Common myeloid progenitor, CD34-positive (primary cell): ENCODE data around the gene GAD2.

Source experiments
- CTCF ChIA-PET: fragments of 350-600 bp; sonication (Branson Sonifier 250); formaldehyde crosslinking; loops from one replicate; lab custom pipeline; 2021; ENCODE audit warnings: antibody characterized with exemption; lab: Charles Lee
- POLR2A ChIA-PET: fragments of 350-600 bp; sonication (Branson Sonifier 250); formaldehyde crosslinking; loops from one replicate; lab custom pipeline; 2021; ENCODE audit warnings: antibody characterized with exemption; lab: Charles Lee
- DNase-seq, 3 donors: peaks; one replicate each; pipeline versions ENCODE4 v3.0.0 to v3.0.0-alpha.2; 2013
- H3K27ac ChIP-seq, 2 experiments: 1 replicate in 1 of 2; 2 replicates in 1 of 2; pipeline ENCODE4 v1.7.0; 2013; ENCODE audit warnings: inconsistent platforms in 2 of 2, low read length in 2 of 2, mild to moderate bottlenecking in 2 of 2, low read depth in 1 of 2, moderate library complexity in 1 of 2; ENCODE audit not compliant: severe bottlenecking in 2 of 2, insufficient read depth in 1 of 2, poor library complexity in 1 of 2
- H3K27me3 ChIP-seq, 5 experiments: replicated peaks in 2 of 5; 1 replicate in 3 of 5; 2 replicates in 2 of 5; pipeline versions ENCODE4 v1.6.1 to v1.7.0; 2013; ENCODE audit warnings: low read length in 4 of 5, mild to moderate bottlenecking in 2 of 5, moderate library complexity in 2 of 5, inconsistent platforms in 1 of 5; ENCODE audit not compliant: insufficient read depth in 5 of 5, control insufficient read depth in 4 of 5
- H3K36me3 ChIP-seq, 4 experiments: 1 replicate in 2 of 4; 2 replicates in 2 of 4; pipeline versions ENCODE4 v1.6.1 to v1.7.0; 2013; ENCODE audit warnings: low read length in 3 of 4, control low read depth in 1 of 4, mild to moderate bottlenecking in 1 of 4; ENCODE audit not compliant: control insufficient read depth in 4 of 4, insufficient read depth in 4 of 4
- H3K4me1 ChIP-seq, 4 experiments: 1 replicate in 3 of 4; 2 replicates in 1 of 4; pipeline versions ENCODE4 v1.6.1 to v1.7.1; 2013; ENCODE audit warnings: low read length in 3 of 4, mild to moderate bottlenecking in 3 of 4, control low read depth in 1 of 4, inconsistent platforms in 1 of 4, moderate library complexity in 1 of 4; ENCODE audit not compliant: control insufficient read depth in 4 of 4, insufficient read depth in 4 of 4; ENCODE audit errors: control extremely low read depth in 1 of 4
- H3K4me3 ChIP-seq, 7 experiments: 1 replicate in 4 of 7; 2 replicates in 3 of 7; pipeline versions ENCODE4 v1.5.1 to v1.7.0; 2013; ENCODE audit warnings: mild to moderate bottlenecking in 7 of 7, low read length in 6 of 7, moderate library complexity in 6 of 7, inconsistent platforms in 2 of 7, low read depth in 2 of 7, control low read depth in 1 of 7; ENCODE audit not compliant: insufficient read depth in 4 of 7, control insufficient read depth in 1 of 7; ENCODE audit errors: extremely low read depth in 1 of 7
- H3K9me3 ChIP-seq, 5 experiments: 1 replicate in 4 of 5; 2 replicates in 1 of 5; pipeline versions ENCODE4 v1.6.1 to v1.7.1; 2013; ENCODE audit warnings: low read length in 4 of 5, mild to moderate bottlenecking in 2 of 5, inconsistent platforms in 1 of 5, low read depth in 1 of 5, moderate library complexity in 1 of 5; ENCODE audit not compliant: control insufficient read depth in 4 of 5, insufficient read depth in 2 of 5; ENCODE audit errors: control extremely low read depth in 1 of 5
- WGBS: methylation state at CpG from one replicate; pipeline ENCODE4 v1.1.5; 2013; ENCODE audit not compliant: insufficient coverage; 5-methylcytosine and 5-hydroxymethylcytosine counted together

The GAD2 gene

GRCh38 chr10:26331371-26331770 lies 114.8 kb downstream of the GAD2 start:
- POLR2A ChIA-PET, result no interaction called here
- no peak for DNase-seq
- CTCF ChIA-PET, result interaction anchor here (0.6 to 1.1 kb wide), 2 partner anchors 332 to 395 kb away, joined by 3 to 4 read pairs; no protein-coding TSS in a partner anchor
- Histone ChIP-seq H3K9me3 (peaks cover 0 to 3% (median 2%) of the 10 kb centered on the region in 5 experiments), H3K4me1 (peaks cover 0 to 6% (median 2%) of the 10 kb centered on the region in 4 experiments), H3K27me3 (no peaks in the 10 kb centered on the region), H3K4me3 (no peak overlapping the region), H3K27ac (no peak overlapping the region), H3K36me3 (no peaks in the 10 kb centered on the region)
- WGBS, result 97% methylated on average over 3 of the region's 3 CpGs

- POLR2A ChIA-PET, result no interaction called here
- CTCF ChIA-PET, result interaction anchor here (0.7 to 3.4 kb wide), 14 partner anchors 31 to 547 kb away, joined by 3 to 62 read pairs (median 4); partner anchors contain the start of gene APBB1IP
- no peak overlapping the region for H3K27ac ChIP-seq
- peaks cover 0 to 9% (median 2%) of the 10 kb centered on the region in 4 experiments for H3K4me1 ChIP-seq
- no CpG with 5 or more reads among the region's 4 CpGs for WGBS
- H3K4me3 ChIP-seq, result no peak overlapping the region
- H3K9me3 ChIP-seq, result peaks cover 0 to 3% (median 0%) of the 10 kb centered on the region in 5 experiments
- peak; percentile 9 to 51 (median 46) for DNase-seq
- H3K36me3 ChIP-seq, result no peaks in the 10 kb centered on the region
- H3K27me3 ChIP-seq, result no peaks in the 10 kb centered on the region
These were observed 117.8 kb downstream of the GAD2 start for GRCh38 chr10:26334232-26334931.

DNA sequence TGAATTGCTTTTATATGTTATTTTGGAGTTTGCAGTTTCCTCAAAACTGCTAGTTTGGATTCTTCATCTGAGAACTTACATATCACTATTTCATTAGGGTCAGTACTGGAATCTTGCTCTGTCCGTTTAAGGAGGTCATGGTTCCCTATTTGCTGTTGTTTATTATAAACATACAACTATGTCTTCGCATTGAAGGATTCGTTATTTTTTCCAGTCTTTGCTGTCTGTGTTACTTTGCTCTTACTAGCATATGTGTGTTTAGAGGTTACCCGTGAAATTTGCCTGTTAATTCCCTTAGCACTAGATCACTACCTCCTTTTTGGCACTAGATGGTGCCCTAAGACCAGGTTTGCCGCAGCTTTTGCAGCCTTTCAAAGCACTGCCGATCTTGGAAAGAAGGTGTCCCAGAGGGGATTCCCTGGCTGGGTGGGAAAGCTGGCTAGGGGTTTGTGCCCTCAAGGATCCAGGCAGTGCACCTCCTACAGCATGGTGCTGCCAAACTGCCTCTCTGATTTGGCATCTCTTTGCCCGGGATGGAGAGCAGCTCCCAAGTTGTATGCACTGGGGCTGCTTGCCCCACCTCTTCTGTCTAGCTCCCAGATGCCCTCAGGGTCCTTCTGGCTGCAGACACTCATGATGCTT lies 118.5 kb downstream of the GAD2 start:
- no peak overlapping the region for H3K27ac ChIP-seq

DNA sequence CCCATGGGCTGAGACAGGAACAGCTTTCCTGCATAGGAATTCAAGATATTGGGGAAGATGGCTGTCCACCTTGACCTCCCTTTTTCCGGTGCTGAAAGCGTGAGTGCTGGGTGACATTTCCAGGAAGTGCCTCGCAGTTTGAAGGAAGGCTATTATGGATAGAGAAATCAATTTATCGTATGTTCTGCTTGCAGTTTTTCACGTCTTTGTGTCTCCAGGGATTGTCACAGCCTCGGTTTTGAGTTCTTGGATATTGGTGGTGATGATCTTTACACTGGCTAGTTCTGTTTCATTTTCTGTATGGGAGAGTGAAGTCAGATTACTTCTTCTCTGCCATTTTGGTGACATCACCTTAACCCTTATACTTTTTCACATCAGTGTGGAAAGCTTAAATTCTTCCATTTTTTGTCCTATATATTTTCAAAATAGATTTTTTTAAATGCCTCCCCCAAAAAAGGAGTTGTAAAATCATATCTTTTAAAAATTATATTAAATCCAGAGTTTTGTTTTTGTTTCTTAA lies 119.1 kb downstream of the GAD2 start:
- WGBS, result 62% methylated on average over 3 of the region's 6 CpGs
- Histone ChIP-seq H3K4me1 (peaks cover 0 to 9% (median 2%) of the 10 kb centered on the region in 4 experiments), H3K27me3 (no peaks in the 10 kb centered on the region), H3K27ac (no peak overlapping the region), H3K4me3 (peak overlapping the region; percentile 13 to 82 (median 57)), H3K36me3 (no peaks in the 10 kb centered on the region), H3K9me3 (peaks cover 0 to 3% (median 0%) of the 10 kb centered on the region in 5 experiments)
- ChIA-PET CTCF (interaction anchor here (0.6 to 3.4 kb wide), 20 partner anchors 9 to 572 kb away, joined by 3 to 62 read pairs (median 4); no protein-coding TSS in a partner anchor), POLR2A (no interaction called here)
- peak in 2 of 3 donors; percentile 23 to 38 for DNase-seq

More for the DNA sequence above, 118.5 kb downstream of the GAD2 start:
- DNase-seq, result peak; percentile 74 to 90 (median 85)
- WGBS, result 14% methylated on average over 3 of the region's 7 CpGs
- no peaks in the 10 kb centered on the region for H3K36me3 ChIP-seq
- CTCF ChIA-PET, result interaction anchor here (0.6 to 3.4 kb wide), 23 partner anchors 9 to 573 kb away, joined by 3 to 62 read pairs (median 4); partner anchors contain the start of gene APBB1IP
- POLR2A ChIA-PET, result no interaction called here
- H3K4me1 ChIP-seq, result peaks cover 0 to 9% (median 2%) of the 10 kb centered on the region in 4 experiments
- H3K4me3 ChIP-seq, result peak overlapping the region; percentile 13 to 82 (median 57)
- no peaks in the 10 kb centered on the region for H3K27me3 ChIP-seq
- H3K9me3 ChIP-seq, result peaks cover 0 to 3% (median 0%) of the 10 kb centered on the region in 5 experiments

- Histone ChIP-seq H3K9me3 (peaks cover 0 to 3% (median 0%) of the 10 kb centered on the region in 5 experiments), H3K27me3 (no peaks in the 10 kb centered on the region), H3K36me3 (no peaks in the 10 kb centered on the region), H3K4me1 (peaks cover 0 to 9% (median 2%) of the 10 kb centered on the region in 4 experiments), H3K27ac (no peak overlapping the region), H3K4me3 (no peak overlapping the region)
- ChIA-PET CTCF (interaction anchor here (2.0 to 4.5 kb wide), 2 partner anchors 178 to 220 kb away, joined by 7 to 27 read pairs; no protein-coding TSS in a partner anchor), POLR2A (no interaction called here)
- 60% methylated on average over 1 of the region's 2 CpGs for WGBS
- DNase-seq, result peak; percentile 4 to 37 (median 35)
These were observed 120.4 kb downstream of the GAD2 start for GRCh38 chr10:26336979-26337378.

GRCh38 chr10:26341701-26342100 lies 125.1 kb downstream of the GAD2 start:
- no peak overlapping the region for H3K4me3 ChIP-seq
- POLR2A ChIA-PET, result no interaction called here
- H3K9me3 ChIP-seq, result no peaks in the 10 kb centered on the region
- no peak for DNase-seq
- no peaks in the 10 kb centered on the region for H3K27me3 ChIP-seq
- CTCF ChIA-PET, result no interaction called here
- H3K4me1 ChIP-seq, result peaks cover 0 to 3% (median 0%) of the 10 kb centered on the region in 4 experiments
- H3K36me3 ChIP-seq, result no peaks in the 10 kb centered on the region
- H3K27ac ChIP-seq, result no peak overlapping the region
